ENCODE data around the gene DCHS2. TPM values are rescaled to one million over a fixed set of nuclear protein-coding genes. Genes with fewer than 3 reads are reported as not detected.

DCHS2 gene
- total RNA-seq, 4 donors from 2014 or later = 0.26 to 0.93 (median 0.58) TPM

- DNase-seq (ENCODE audit: low spot score in 2 of 2) = no peak
- TF ChIP-seq CTCF (IDR thresholded peaks at IDR 0.05) (no peak), POLR2AphosphoS5 (IDR thresholded peaks at IDR 0.05) (no peak), POLR2A (IDR thresholded peaks at IDR 0.05) (no peak), EP300 (IDR thresholded peaks at IDR 0.05) (no peak)
- Histone ChIP-seq H3K9me3 (no peaks in the 10 kb centered on the region), H3K27ac (no peak overlapping the region), H3K4me1 (no peaks in the 10 kb centered on the region), H3K4me3 (no peak overlapping the region), H3K27me3 (no peaks in the 10 kb centered on the region), H3K36me3 (no peaks in the 10 kb centered on the region)
These were observed 84.2 kb downstream of the DCHS2 start for GRCh38 chr4:154407443-154407842.

- TF ChIP-seq POLR2A (IDR thresholded peaks at IDR 0.05) (no peak), POLR2AphosphoS5 (IDR thresholded peaks at IDR 0.05) (no peak), EP300 (IDR thresholded peaks at IDR 0.05) (no peak), CTCF (IDR thresholded peaks at IDR 0.05) (no peak)
- H3K27ac ChIP-seq = no peak overlapping the region
- H3K9me3 ChIP-seq = no peaks in the 10 kb centered on the region
- no peaks in the 10 kb centered on the region for H3K27me3 ChIP-seq
- no peaks in the 10 kb centered on the region for H3K4me1 ChIP-seq
- no peak overlapping the region for H3K4me3 ChIP-seq
- 70% methylated on average over 4 of the region's 4 CpGs for WGBS
- H3K36me3 ChIP-seq = no peaks in the 10 kb centered on the region
- no peak for DNase-seq (ENCODE audit: low spot score in 2 of 2)
These were observed 85.4 kb downstream of the DCHS2 start for GRCh38 chr4:154406018-154406795.

GRCh38 chr4:154399259-154399974, 92.2 kb downstream of the DCHS2 start:
- Histone ChIP-seq H3K27me3 (no peaks in the 10 kb centered on the region), H3K9me3 (no peaks in the 10 kb centered on the region), H3K4me3 (peak overlapping the region; percentile 24), H3K4me1 (no peaks in the 10 kb centered on the region), H3K36me3 (no peaks in the 10 kb centered on the region), H3K27ac (no peak overlapping the region)
- peak in 1 of 2 donors; percentile 9 for TF ChIP-seq CTCF (IDR thresholded peaks at IDR 0.05)
- no peak for TF ChIP-seq POLR2A (IDR thresholded peaks at IDR 0.05)
- TF ChIP-seq POLR2AphosphoS5 (IDR thresholded peaks at IDR 0.05) = no peak
- TF ChIP-seq EP300 (IDR thresholded peaks at IDR 0.05) = no peak
- DNase-seq (ENCODE audit: low spot score in 2 of 2) = no peak
- WGBS = 61% methylated on average over 10 of the region's 10 CpGs

GRCh38 chr4:154390324-154390723, 101.3 kb downstream of the DCHS2 start:
- DNase-seq (ENCODE audit: low spot score in 2 of 2) = no peak
- 83% methylated on average over 3 of the region's 3 CpGs for WGBS
- Histone ChIP-seq H3K4me3 (no peak overlapping the region), H3K27ac (no peak overlapping the region), H3K9me3 (no peaks in the 10 kb centered on the region), H3K27me3 (no peaks in the 10 kb centered on the region), H3K4me1 (no peaks in the 10 kb centered on the region), H3K36me3 (no peaks in the 10 kb centered on the region)
- TF ChIP-seq POLR2AphosphoS5 (IDR thresholded peaks at IDR 0.05) (no peak), CTCF (IDR thresholded peaks at IDR 0.05) (no peak), EP300 (IDR thresholded peaks at IDR 0.05) (no peak), POLR2A (IDR thresholded peaks at IDR 0.05) (no peak)

GRCh38 chr4:154389148-154389547, 102.5 kb downstream of the DCHS2 start:
- H3K4me3 ChIP-seq = no peak overlapping the region
- TF ChIP-seq POLR2A (IDR thresholded peaks at IDR 0.05) (no peak), EP300 (IDR thresholded peaks at IDR 0.05) (no peak), POLR2AphosphoS5 (IDR thresholded peaks at IDR 0.05) (no peak), CTCF (IDR thresholded peaks at IDR 0.05) (no peak)
- no peak for DNase-seq (ENCODE audit: low spot score in 2 of 2)
- no peaks in the 10 kb centered on the region for H3K4me1 ChIP-seq
- no peaks in the 10 kb centered on the region for H3K27me3 ChIP-seq
- no peaks in the 10 kb centered on the region for H3K9me3 ChIP-seq
- H3K36me3 ChIP-seq = no peaks in the 10 kb centered on the region
- no peak overlapping the region for H3K27ac ChIP-seq

All from suprapubic skin (tissue), 4 donors.